OCI-LY3 (cell line): Measurements from ENCODE around the gene CCIN.

Experiments used
- H2AFZ ChIP-seq: fragments of 200-600, 300-600 bp; shearing (Covaris generic); 2 replicates; pipeline ENCODE4 v1.6.0; 2014; ENCODE audit warnings: antibody characterized with exemption, low read depth, low read length
- H3K27ac ChIP-seq: fragments of 200-600, 300-600 bp; sonication (generic); 2 replicates; pipeline ENCODE4 v1.5.1; 2014; ENCODE audit warnings: mild to moderate bottlenecking, low read length, moderate library complexity, mixed read lengths
- H3K27me3 ChIP-seq: fragments of 200-600, 300-600 bp; sonication (generic); 2 replicates; pipeline ENCODE4 v1.6.1; 2014; ENCODE audit warnings: low read depth, low read length, mixed read lengths
- H3K36me3 ChIP-seq: fragments of 200-600, 300-600 bp; sonication (generic); replicated peaks from 2 replicates; pipeline ENCODE3; 2014; ENCODE audit warnings: low read depth, low read length, mixed read lengths
- H3K4me1 ChIP-seq: fragments of 300-600, 200-600 bp; sonication (generic); 2 replicates; pipeline ENCODE4 v1.6.1; 2014; ENCODE audit warnings: low read length, mixed read lengths
- H3K4me2 ChIP-seq: fragments of 200-600, 300-600 bp; sonication (generic); 2 replicates; pipeline ENCODE4 v1.6.1; 2014; ENCODE audit warnings: low read length, mixed read lengths
- H3K4me3 ChIP-seq: fragments of 300-600, 200-600 bp; sonication (generic); 2 replicates; pipeline ENCODE4 v1.5.1; 2014; ENCODE audit warnings: antibody characterized with exemption, mild to moderate bottlenecking, low read length, moderate library complexity
- H3K79me2 ChIP-seq: fragments of 300-600, 200-600 bp; shearing (Covaris generic); 2 replicates; pipeline ENCODE4 v1.6.1; 2014; ENCODE audit warnings: mild to moderate bottlenecking, low read length, mixed read lengths
- H3K9ac ChIP-seq: fragments of 300-600, 200-600 bp; shearing (Covaris generic); 2 replicates; pipeline ENCODE4 v1.6.0; 2014; ENCODE audit warnings: mild to moderate bottlenecking, low read length, moderate library complexity
- H3K9me3 ChIP-seq: fragments of 200-600, 300-600 bp; shearing (Covaris generic); 2 replicates; pipeline ENCODE4 v1.6.1; 2014; ENCODE audit warnings: low read length, mixed read lengths; ENCODE audit not compliant: insufficient read depth
- H4K20me1 ChIP-seq: fragments of 200-600, 300-600 bp; sonication (generic); 2 replicates; pipeline ENCODE4 v1.6.1; 2016; ENCODE audit warnings: low read length, mixed read lengths; ENCODE audit not compliant: insufficient read depth
- EZH2phosphoT487 ChIP-seq: fragments of 200-600 bp; shearing (Covaris generic); IDR thresholded peaks from 2 replicates; pipeline ENCODE4 v1.6.1; 2018; ENCODE audit warnings: antibody characterized with exemption, mixed run types, low read depth
- TF ChIP-seq, protein P1 (sequence below): fragments of 200-600, 300-600 bp; sonication (generic); IDR thresholded peaks from 2 replicates; pipeline ENCODE4 v1.5.1; 2014; ENCODE audit warnings: antibody characterized with exemption, low read length, low read depth

CCIN gene

DNA sequence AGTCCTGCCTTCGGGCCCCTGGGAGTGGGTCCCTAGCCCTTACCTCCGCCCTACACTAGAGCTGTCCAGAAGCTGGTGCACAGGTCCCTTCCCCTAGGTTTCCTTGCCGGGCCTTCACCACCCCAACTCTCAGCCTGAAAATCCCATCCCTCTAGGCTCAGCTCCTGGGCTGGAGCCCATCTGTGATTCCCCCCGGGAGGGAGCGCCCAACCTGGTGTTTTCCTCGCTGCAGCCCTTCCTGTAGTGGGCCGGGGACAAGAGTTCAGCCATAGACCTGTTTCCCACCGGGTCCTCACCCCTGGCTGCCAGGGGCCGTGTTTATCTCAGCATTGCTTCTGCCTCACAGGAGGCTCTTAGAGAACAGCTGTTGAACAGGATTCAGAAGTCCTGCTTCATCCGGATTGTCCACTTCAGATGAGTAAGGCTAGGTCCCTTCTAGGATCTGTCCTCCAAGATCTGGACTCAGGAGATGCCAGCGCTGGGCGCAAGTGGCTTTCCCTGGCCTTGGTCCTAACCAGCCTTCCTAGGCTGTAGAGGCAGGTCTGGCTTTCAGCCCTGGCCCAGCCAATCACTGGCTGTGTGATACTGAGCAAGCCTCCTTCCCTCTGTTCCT is 31.7 kb upstream of the CCIN start:
- Histone ChIP-seq H2AFZ (peak overlapping the region; percentile 77; the same call in 1 of the 2 replicates), H3K4me1 (peaks cover 11% of the 10 kb centered on the region), H3K9me3 (no peaks in the 10 kb centered on the region), H3K4me3 (peak overlapping the region; percentile 91), H3K79me2 (no peaks in the 10 kb centered on the region), H4K20me1 (no peaks in the 10 kb centered on the region), H3K9ac (peak overlapping the region; percentile 76), H3K27me3 (peaks cover 23% of the 10 kb centered on the region), H3K4me2 (peak overlapping the region; percentile 98), H3K27ac (no peak overlapping the region), H3K36me3 (no peaks in the 10 kb centered on the region)
- TF ChIP-seq EZH2phosphoT487 = no peak

DNA sequence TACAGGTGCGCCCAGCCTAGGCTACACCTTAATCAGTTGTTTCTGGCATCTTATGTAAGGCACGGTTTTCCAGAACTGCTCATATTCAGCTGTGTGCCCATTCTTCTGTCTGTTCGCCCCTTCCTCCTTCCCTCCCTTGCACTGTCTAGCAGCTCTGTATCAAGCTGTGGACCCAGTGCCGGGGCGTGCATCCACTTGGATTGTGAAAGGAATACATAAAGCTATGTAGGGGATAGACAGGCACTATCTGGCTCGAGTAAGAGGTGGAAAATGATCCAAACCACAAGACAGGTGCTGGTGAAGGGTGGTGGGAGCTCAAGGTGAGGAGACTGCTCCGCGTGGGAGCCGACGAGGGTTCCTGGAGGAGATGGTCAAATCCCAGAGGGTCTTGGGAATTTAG is 30.7 kb upstream of the CCIN start:
- no peak overlapping the region for H3K9ac ChIP-seq

DNA sequence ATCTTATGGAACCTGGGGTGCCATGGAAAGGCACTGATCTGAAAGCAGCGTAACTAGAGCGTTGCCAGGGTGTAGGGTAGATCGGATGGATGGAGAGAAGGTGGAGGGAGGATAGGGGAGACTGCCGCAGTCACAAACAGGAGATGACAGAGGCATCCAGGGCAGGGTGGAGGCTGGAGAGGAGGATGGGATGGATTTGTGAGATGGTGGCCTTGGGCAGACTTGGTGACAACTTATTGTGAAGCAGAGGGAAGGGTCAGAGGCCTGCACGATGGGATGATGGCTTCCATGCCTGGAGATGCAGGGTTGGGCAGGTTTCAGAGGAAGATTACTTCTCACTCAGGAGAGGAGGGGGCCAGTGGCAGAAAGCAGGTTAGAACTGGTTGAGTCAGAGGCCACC is 30.3 kb upstream of the CCIN start:
- no peak for TF ChIP-seq EZH2phosphoT487
- TF ChIP-seq, protein P1, sequence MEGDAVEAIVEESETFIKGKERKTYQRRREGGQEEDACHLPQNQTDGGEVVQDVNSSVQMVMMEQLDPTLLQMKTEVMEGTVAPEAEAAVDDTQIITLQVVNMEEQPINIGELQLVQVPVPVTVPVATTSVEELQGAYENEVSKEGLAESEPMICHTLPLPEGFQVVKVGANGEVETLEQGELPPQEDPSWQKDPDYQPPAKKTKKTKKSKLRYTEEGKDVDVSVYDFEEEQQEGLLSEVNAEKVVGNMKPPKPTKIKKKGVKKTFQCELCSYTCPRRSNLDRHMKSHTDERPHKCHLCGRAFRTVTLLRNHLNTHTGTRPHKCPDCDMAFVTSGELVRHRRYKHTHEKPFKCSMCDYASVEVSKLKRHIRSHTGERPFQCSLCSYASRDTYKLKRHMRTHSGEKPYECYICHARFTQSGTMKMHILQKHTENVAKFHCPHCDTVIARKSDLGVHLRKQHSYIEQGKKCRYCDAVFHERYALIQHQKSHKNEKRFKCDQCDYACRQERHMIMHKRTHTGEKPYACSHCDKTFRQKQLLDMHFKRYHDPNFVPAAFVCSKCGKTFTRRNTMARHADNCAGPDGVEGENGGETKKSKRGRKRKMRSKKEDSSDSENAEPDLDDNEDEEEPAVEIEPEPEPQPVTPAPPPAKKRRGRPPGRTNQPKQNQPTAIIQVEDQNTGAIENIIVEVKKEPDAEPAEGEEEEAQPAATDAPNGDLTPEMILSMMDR = no peak
- Histone ChIP-seq H3K4me2 (no peak overlapping the region), H3K79me2 (no peaks in the 10 kb centered on the region)

More for the DNA sequence above, 30.7 kb upstream of the CCIN start:
- no peak for TF ChIP-seq EZH2phosphoT487
- TF ChIP-seq, protein P1 = no peak
- no peaks in the 10 kb centered on the region for H3K79me2 ChIP-seq
- no peak overlapping the region for H2AFZ ChIP-seq
- H3K27ac ChIP-seq = no peak overlapping the region
- no peak overlapping the region for H3K4me3 ChIP-seq
- no peaks in the 10 kb centered on the region for H3K9me3 ChIP-seq
- peaks cover 16% of the 10 kb centered on the region for H3K4me1 ChIP-seq
- H3K36me3 ChIP-seq = no peaks in the 10 kb centered on the region
- no peak overlapping the region for H3K4me2 ChIP-seq
- H3K27me3 ChIP-seq = peaks cover 23% of the 10 kb centered on the region
- H4K20me1 ChIP-seq = no peaks in the 10 kb centered on the region

DNA sequence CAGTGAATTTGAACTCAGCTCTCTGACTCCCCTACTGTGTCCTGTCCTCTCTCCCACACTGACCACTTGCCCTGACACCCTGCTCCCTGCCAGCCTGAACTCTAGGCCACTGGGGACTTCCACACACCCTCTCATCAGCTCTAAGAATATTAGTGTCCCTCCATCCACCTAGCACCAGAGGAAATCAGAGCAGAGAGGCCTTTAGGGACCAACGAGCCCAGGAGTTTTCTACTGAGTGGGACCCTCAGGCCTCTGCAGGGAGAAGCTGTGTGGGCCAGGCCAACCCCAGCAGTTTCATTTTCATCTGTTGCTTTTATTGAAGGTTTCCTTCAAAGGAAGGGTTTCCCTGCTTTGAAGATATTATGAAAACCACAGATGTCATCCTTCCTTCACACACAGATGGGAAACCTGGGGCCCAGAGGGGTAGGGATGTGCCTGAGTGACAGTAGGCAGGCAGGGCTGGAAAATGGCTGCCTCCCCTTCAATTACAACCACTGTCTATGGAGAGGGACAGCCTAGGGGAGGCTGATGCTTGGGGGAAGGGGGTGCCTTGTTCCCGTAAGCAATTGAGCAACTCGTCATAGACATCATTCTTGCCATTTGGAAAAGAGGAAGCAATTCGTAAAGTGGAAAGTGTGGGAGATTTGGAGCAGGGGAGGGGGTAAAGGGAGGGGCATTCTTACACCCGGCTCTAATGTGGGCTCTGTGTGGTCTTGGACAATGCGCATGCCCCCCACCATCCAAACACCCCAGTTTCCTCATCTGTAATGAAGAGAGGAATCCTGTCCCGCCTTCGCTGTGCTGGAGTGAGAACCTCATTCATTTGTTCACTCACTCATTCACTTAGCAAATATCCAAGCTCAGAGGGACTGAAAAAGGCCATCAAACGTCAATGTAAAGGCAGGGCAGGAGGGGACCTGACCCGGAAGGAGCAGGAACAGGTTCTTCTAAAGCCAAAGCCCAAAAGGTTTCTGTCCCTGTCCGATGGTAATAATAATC is 28.8 kb upstream of the CCIN start:
- Histone ChIP-seq H3K4me1 (peaks cover 16% of the 10 kb centered on the region), H3K79me2 (no peaks in the 10 kb centered on the region), H3K36me3 (no peaks in the 10 kb centered on the region), H3K9me3 (no peaks in the 10 kb centered on the region), H3K27me3 (peaks cover 16% of the 10 kb centered on the region), H2AFZ (no peak overlapping the region), H3K4me3 (no peak overlapping the region), H3K27ac (no peak overlapping the region), H3K4me2 (no peak overlapping the region), H3K9ac (no peak overlapping the region), H4K20me1 (no peaks in the 10 kb centered on the region)
- TF ChIP-seq EZH2phosphoT487 = no peak
- TF ChIP-seq, protein P1 = no peak

More for the DNA sequence above, 30.3 kb upstream of the CCIN start:
- Histone ChIP-seq H3K27ac (no peak overlapping the region), H3K4me1 (peaks cover 16% of the 10 kb centered on the region), H3K36me3 (no peaks in the 10 kb centered on the region), H3K4me3 (no peak overlapping the region), H3K27me3 (peaks cover 23% of the 10 kb centered on the region), H3K9me3 (no peaks in the 10 kb centered on the region), H4K20me1 (no peaks in the 10 kb centered on the region), H2AFZ (no peak overlapping the region), H3K9ac (no peak overlapping the region)
